Ectodermal cell (in vitro differentiated cells): ENCODE results near the gene HRCT1.
"Not testable (repeated sequence)": the region's sequence is repeated elsewhere in the genome, so short reads cannot be mapped to it uniquely, and the experiment has no call there.

Experiments used
- H3K27ac ChIP-seq: 2 replicates; pipeline ENCODE4 v1.7.0; 2013; ENCODE audit warnings: mild to moderate bottlenecking, low read depth, low read length; ENCODE audit not compliant: insufficient read depth, poor library complexity, severe bottlenecking
- H3K27me3 ChIP-seq: 2 replicates; pipeline ENCODE4 v1.7.0; 2013; ENCODE audit warnings: mild to moderate bottlenecking, low read length; ENCODE audit not compliant: insufficient read depth, control insufficient read depth, poor library complexity, severe bottlenecking
- H3K36me3 ChIP-seq: one replicate; pipeline ENCODE4 v1.7.0; 2013; ENCODE audit warnings: low read length; ENCODE audit not compliant: control insufficient read depth, insufficient read depth
- H3K4me1 ChIP-seq: one replicate; pipeline ENCODE4 v1.7.0; 2013; ENCODE audit warnings: low read length; ENCODE audit not compliant: control insufficient read depth, insufficient read depth
- H3K4me3 ChIP-seq: 2 replicates; pipeline ENCODE4 v1.7.0; 2013; ENCODE audit warnings: low read depth, low read length, control low read depth; ENCODE audit not compliant: insufficient read depth
- H3K9me3 ChIP-seq: 2 replicates; pipeline ENCODE4 v1.7.0; 2013; ENCODE audit warnings: mild to moderate bottlenecking, low read length, moderate library complexity; ENCODE audit not compliant: control insufficient read depth
- WGBS, 2 experiments: methylation state at CpG; one replicate each; pipeline ENCODE4 v1.1.7; 2013; ENCODE audit warnings: missing lambda C conversion rate in 2 of 2; 5-methylcytosine and 5-hydroxymethylcytosine counted together

HRCT1 gene

DNA sequence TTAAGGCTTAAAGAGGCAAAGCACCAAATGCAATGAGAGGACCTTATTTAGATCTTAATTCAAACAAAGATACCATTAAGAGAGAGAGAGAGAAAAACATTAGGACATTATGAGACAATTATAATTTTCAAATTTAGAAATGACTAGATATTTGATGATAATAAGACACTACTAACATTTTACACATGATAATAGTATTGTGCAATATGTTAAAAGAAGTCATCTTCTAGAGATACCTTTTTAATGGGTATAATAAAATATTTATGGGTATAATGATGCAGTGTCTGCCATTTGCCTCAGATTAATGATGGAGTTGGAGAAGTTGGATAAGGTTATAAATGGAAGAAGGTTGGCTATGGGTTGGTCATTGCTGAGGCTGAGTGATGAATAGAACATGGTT lies 24.5 kb downstream of the HRCT1 start:
- H3K4me3 ChIP-seq, result no peak overlapping the region
- no peak overlapping the region for H3K27ac ChIP-seq
- no peaks in the 10 kb centered on the region for H3K9me3 ChIP-seq
- H3K27me3 ChIP-seq, result no peaks in the 10 kb centered on the region
- H3K36me3 ChIP-seq, result no peaks in the 10 kb centered on the region
- no peaks in the 10 kb centered on the region for H3K4me1 ChIP-seq

DNA sequence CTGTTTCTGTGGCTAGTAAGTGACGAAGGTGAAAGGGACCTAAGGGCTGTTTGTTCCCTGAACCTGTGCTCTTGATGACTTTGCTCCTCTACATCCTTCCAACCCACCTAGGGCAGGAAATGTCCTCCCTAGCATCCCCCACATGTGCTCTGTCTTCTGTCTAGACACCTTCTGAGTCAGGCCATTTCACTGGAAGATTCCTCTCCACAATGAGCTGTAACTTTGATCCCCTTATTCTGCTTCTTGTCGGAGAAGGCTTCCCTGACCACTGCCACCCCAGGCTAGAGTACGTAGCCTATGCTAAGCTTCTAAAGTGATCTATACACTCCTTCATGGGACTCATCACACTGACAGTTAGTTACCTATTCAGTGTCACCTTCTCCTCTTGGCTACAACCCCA lies 25.0 kb downstream of the HRCT1 start:
- no peaks in the 10 kb centered on the region for H3K9me3 ChIP-seq
- H3K36me3 ChIP-seq, result no peaks in the 10 kb centered on the region
- 93 to 94% methylated on average over 3 of the region's 3 CpGs for WGBS, 2 experiments
- H3K27me3 ChIP-seq, result no peaks in the 10 kb centered on the region
- H3K4me3 ChIP-seq, result no peak overlapping the region
- H3K4me1 ChIP-seq, result no peaks in the 10 kb centered on the region
- H3K27ac ChIP-seq, result no peak overlapping the region

DNA sequence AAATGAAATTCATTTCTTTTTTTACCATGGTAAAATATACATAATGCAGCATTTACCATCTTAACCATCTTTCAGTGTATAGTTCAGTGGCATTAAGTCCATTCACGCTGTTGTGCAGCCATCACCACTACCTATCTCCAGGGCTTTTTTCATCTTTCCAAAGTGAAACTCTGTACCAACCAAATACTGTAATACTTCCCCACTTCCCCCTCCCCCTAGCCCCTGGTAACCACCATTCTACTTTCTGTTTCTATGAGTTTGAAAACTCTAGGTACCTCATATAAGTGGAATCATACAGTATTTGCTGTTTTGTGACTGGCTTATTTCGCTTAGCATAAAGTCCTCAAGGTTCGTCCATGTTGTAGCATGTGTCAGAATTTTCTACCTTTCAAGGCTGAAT lies 26.7 kb downstream of the HRCT1 start:
- Histone ChIP-seq H3K27ac (no peak overlapping the region), H3K9me3 (no peaks in the 10 kb centered on the region)
- WGBS, 2 experiments, result 93 to 97% methylated on average over 3 of the region's 3 CpGs

DNA sequence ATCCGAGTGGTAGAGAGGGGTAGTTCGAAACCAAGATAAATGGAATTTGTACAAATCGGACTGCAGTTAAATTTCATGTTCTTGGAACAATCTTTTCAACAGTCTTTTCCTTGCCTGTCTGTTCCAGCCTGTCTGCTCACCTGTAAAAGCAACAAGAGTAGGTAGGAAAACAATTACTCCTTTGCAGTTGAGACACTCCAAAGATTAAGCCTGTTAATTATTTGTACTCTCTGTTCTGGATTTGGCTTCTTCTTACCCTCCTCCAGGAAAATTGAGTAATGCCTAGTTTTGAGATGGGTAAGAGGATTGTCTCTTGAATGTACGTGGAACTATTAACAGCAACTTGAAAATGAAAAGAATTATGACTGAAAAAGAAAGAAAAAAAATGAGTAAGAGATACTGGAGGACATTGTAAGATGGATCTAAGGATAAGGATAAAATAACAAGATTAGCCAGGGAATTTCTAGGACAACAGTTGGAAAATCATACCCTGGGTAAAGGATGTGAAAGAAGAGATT lies 27.6 kb downstream of the HRCT1 start:
- Histone ChIP-seq H3K4me1 (no peaks in the 10 kb centered on the region), H3K27me3 (no peaks in the 10 kb centered on the region), H3K4me3 (no peak overlapping the region), H3K27ac (no peak overlapping the region), H3K9me3 (no peaks in the 10 kb centered on the region), H3K36me3 (no peaks in the 10 kb centered on the region)
- 94 to 97% methylated on average over 4 of the region's 4 CpGs for WGBS, 2 experiments

More for the DNA sequence above, 26.7 kb downstream of the HRCT1 start:
- H3K4me3 ChIP-seq, result no peak overlapping the region
- H3K36me3 ChIP-seq, result no peaks in the 10 kb centered on the region
- no peaks in the 10 kb centered on the region for H3K27me3 ChIP-seq
- H3K4me1 ChIP-seq, result no peaks in the 10 kb centered on the region

DNA sequence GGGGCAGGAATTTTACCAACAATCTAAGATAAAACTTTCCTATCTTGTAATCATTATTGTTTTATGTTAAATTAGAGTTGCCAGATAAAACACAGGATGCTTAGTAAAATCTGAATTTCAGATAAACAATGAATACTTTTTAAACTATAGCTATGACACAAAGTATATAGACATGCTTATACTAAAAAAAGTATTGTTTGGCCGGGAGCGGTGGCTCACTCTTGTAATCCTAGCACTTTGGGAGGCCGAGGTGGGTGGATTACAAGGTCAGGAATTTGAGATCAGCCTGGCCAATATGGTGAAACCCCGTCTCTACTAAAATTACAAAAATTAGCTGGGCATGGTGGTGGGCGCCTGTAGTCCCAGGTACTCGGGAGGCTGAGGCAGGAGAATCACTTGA lies 28.1 kb downstream of the HRCT1 start:
- H3K36me3 ChIP-seq, H3K27ac ChIP-seq, H3K4me1 ChIP-seq, H3K27me3 ChIP-seq, H3K4me3 ChIP-seq, H3K9me3 ChIP-seq: not testable (repeated sequence)
- WGBS, 2 experiments, result 88 to 92% methylated on average over 6 of the region's 6 CpGs

DNA sequence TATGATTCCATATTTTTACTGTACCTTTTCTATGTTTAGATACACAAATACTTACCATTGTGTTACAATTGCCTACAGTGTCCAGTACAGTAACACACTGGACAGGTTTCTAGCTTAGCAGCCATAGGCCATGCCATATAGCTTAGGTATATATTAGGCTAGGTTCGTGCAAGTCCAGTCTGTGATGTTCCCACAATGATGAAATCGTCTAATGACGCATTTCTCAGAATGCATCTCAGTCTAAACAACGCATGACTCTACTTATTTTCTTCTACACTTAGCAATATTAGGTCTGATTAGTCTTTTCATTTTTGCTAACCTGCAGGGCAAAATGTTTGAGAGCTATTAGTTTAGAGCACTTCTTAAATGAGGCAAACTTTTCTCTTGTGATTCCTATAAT lies 29.3 kb downstream of the HRCT1 start:
- H3K27me3 ChIP-seq, result peaks cover 7% of the 10 kb centered on the region
- no peaks in the 10 kb centered on the region for H3K4me1 ChIP-seq
- no peaks in the 10 kb centered on the region for H3K9me3 ChIP-seq
- H3K27ac ChIP-seq, result no peak overlapping the region
- no peaks in the 10 kb centered on the region for H3K36me3 ChIP-seq
- WGBS, 2 experiments, result 94 to 95% methylated on average over 4 of the region's 4 CpGs
- H3K4me3 ChIP-seq, result no peak overlapping the region

DNA sequence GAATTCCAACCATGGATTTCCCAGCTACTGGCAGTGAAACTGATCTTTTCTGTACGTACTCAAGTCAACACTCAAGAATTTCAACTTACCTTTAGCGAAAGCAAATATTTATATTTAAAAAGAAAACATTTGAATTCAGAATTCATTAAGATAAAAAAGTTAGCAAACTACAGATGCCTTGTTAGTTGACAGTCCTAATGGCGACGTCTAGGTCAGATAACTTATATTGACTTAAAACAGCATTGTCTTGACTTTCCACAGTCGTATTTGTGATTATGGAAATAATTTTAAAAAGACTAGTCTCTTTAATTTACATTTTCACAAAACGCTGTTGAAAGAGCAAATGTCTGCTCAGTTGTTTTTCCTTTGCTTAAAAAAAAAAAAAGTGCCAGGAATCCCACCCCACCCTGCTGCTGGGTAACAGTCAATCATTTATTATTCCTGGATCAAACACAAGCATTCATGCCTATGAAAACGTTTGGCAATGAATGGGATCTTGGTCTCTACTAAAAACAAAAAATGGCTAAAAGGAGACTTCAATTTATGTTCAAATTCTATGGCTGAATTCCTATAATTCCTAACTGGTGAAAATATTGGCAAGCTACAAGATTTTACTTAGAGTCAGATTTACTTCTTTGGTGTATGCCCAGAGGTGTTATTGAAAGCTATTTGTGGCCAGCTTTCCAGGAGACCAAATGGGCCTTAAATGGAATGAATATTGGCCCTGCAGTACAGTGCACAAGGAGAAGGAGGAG lies 29.9 kb downstream of the HRCT1 start:
- Histone ChIP-seq H3K4me3 (no peak overlapping the region), H3K27me3 (peaks cover 13% of the 10 kb centered on the region), H3K9me3 (no peaks in the 10 kb centered on the region), H3K36me3 (no peaks in the 10 kb centered on the region), H3K4me1 (no peaks in the 10 kb centered on the region), H3K27ac (no peak overlapping the region)
- 79 to 86% methylated on average over 4 to 7 of the region's 7 CpGs for WGBS, 2 experiments

DNA sequence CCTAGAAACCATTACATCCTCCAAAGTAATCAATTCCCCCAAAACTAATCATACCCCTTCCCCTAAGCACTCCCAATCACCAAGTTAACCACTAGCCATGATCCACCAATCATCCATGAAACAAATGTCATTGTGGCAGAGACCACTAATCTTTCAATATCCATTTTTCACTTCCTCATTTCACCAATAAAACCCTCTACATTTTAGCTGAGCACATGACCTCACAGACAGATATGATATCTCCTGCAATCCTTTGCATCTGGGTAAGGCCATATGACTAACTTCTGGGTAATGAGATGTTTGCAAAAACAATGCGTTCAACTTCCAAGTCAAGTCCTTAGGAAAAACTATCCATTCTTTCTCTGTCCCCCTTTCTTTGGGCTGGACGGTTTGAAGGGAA lies 31.2 kb downstream of the HRCT1 start:
- 75 to 81% methylated on average over 2 of the region's 2 CpGs for WGBS, 2 experiments
- Histone ChIP-seq H3K27ac (no peak overlapping the region), H3K4me3 (no peak overlapping the region), H3K36me3 (no peaks in the 10 kb centered on the region), H3K9me3 (no peaks in the 10 kb centered on the region), H3K27me3 (peaks cover 26% of the 10 kb centered on the region), H3K4me1 (no peaks in the 10 kb centered on the region)

DNA sequence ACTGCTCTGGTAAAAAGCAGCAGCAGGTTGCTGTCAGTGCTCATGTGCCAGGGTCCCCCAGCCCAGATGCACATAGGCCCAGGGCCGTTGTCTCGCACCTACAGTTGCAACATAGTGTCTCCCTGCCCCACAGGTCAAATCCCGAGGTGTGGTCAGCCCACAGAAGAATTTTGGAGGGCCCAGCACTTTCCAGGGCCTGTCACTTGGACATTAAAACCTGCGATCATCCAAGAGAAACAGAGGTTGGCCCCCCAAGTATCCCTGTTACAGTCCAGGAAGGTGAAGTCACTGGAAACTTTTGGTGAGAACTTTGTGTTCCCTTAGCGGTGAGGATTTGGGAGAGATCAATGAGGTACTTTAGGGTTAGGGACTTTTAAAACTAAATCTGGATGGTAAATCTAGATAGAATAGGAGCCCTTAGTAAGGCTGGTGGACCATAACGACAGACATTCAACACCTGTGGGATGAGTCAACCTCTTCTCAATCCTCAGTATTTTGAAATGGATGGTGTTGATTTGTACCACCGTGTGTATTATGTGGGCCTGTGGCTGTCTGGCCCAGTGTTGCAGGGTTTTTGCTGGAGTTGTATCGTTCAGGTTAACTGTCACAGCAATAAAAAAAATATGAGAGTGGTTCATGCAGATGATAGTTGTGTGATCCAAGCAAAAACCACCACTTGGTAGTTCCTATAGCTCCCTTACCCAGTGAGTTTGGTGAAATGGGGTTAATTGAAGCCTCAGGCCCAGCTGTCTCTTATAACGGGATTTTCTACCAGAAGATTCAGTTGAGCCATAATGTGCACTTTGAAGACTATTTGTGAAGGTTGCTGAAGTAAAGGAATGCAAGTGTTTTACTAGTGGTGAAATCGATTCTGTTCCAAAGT lies 32.7 kb downstream of the HRCT1 start:
- H3K36me3 ChIP-seq, result no peaks in the 10 kb centered on the region
- H3K4me1 ChIP-seq, result no peaks in the 10 kb centered on the region
- H3K9me3 ChIP-seq, result no peaks in the 10 kb centered on the region
- H3K4me3 ChIP-seq, result no peak overlapping the region
- 92 to 95% methylated on average over 10 of the region's 10 CpGs for WGBS, 2 experiments
- H3K27me3 ChIP-seq, result peaks cover 41% of the 10 kb centered on the region
- H3K27ac ChIP-seq, result no peak overlapping the region

DNA sequence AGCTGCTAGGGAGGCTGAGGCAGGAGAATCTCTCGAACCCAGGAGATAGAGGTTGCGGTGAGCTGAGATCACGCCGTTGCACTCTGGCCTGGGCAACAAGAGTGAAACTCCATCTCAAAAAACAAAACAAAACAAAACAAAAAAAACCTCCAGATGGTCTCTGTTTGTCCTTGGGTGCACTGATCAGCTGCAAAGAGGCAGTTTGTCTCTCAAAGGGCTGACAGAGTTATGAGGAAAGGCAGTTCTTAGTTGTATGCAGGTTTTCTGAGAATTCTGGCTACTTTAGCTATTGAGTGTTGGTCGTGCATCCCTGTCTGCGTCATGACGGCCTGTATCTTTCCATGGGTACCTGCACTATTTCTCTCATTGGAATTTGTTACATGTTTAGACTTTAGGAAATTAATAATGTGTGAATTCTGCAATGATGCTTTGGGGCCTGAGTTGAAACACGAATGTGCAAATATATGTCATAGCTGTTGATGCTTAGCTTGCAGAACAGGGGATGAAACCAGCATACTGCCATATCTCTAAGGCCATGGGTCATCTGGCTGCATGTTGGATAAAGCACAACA lies 33.8 kb downstream of the HRCT1 start:
- no peaks in the 10 kb centered on the region for H3K36me3 ChIP-seq
- no peak overlapping the region for H3K27ac ChIP-seq
- 86% methylated on average over 8 of the region's 8 CpGs for WGBS, 2 experiments
- H3K4me3 ChIP-seq, result no peak overlapping the region
- H3K4me1 ChIP-seq, result no peaks in the 10 kb centered on the region
- H3K9me3 ChIP-seq, result no peaks in the 10 kb centered on the region
- H3K27me3 ChIP-seq, result peaks cover 52% of the 10 kb centered on the region
